Cardiac fibroblast (primary cell): Measurements from ENCODE around the gene CEBPG.
A peak's percentile ranks its signal among the peaks of the same experiment; 100 is the strongest.

Source experiments
- DNase-seq, 2 donors: peaks; one replicate each; pipeline versions ENCODE4 v3.0.0 to v3.0.0-alpha.2; 2010; ENCODE audit warnings: low read depth in 2 of 2
- H3K4me3 ChIP-seq, 2 donors: replicated peaks in 1 of 2; 1 replicate in 1 of 2; 2 replicates in 1 of 2; pipeline ENCODE4 v1.5.1; 2011; ENCODE audit warnings: low read depth in 2 of 2, low read length in 2 of 2, mild to moderate bottlenecking in 2 of 2, moderate library complexity in 1 of 2
- TF ChIP-seq, protein P1 (sequence below): IDR thresholded peaks from one replicate; pipeline ENCODE4 v1.5.1; 2011; ENCODE audit warnings: low read depth, mild to moderate bottlenecking, low read length, inconsistent platforms

CEBPG gene

DNA sequence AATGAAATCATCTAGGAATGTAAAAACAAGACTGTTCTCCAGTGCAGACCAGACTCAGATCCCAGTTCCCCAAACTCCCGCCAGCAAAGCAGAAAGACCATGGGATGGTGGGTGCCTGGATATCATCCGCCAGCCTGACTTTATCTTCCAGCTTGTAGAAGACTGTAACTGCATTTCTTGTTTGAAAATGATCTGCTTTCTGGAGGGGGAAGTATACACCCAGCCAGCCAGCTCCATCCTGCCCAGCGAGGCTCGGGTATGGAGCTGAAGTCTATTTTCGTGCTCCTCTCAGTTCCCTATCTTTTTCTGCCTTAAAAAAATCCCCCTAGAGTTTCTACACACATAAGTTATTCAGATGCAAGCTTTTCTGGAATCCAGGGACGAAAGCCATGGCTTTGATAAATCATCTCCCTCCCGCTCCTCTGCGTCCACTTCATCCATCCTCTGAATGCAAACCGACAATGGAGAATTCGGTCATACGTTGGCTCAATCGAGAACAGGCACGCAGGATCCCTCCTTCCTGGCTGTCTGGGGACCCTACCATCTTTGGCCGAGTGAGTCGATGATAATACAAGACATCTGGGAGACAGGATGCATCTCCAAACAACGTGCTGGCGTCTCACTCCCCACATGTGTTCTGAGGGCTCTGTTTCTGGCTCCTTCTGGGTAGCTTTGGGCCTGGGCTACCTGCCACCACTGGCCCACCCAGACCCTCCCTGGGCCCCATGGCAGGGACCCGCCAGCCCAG, 31.2 kb downstream of the CEBPG start:
- H3K4me3 ChIP-seq = no peak overlapping the region
- TF ChIP-seq, protein P1, sequence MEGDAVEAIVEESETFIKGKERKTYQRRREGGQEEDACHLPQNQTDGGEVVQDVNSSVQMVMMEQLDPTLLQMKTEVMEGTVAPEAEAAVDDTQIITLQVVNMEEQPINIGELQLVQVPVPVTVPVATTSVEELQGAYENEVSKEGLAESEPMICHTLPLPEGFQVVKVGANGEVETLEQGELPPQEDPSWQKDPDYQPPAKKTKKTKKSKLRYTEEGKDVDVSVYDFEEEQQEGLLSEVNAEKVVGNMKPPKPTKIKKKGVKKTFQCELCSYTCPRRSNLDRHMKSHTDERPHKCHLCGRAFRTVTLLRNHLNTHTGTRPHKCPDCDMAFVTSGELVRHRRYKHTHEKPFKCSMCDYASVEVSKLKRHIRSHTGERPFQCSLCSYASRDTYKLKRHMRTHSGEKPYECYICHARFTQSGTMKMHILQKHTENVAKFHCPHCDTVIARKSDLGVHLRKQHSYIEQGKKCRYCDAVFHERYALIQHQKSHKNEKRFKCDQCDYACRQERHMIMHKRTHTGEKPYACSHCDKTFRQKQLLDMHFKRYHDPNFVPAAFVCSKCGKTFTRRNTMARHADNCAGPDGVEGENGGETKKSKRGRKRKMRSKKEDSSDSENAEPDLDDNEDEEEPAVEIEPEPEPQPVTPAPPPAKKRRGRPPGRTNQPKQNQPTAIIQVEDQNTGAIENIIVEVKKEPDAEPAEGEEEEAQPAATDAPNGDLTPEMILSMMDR = no peak
- no peak for DNase-seq

DNA sequence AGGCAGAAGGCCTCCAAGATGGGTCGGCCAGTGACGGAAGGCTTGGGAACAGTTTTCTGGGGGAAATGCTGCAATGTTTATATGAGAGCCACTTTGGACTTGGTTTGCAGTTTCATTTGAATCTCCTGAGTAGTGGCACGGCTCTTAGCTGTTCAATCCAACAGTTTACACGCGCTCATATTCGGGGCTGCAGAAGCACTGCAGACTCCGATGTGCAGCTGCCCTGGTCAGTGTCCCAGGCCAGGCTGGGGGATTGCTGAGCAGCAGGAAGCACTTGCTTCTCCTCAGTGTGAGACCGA, 31.7 kb downstream of the CEBPG start:
- no peak for DNase-seq
- H3K4me3 ChIP-seq = no peak overlapping the region
- TF ChIP-seq, protein P1 = no peak

DNA sequence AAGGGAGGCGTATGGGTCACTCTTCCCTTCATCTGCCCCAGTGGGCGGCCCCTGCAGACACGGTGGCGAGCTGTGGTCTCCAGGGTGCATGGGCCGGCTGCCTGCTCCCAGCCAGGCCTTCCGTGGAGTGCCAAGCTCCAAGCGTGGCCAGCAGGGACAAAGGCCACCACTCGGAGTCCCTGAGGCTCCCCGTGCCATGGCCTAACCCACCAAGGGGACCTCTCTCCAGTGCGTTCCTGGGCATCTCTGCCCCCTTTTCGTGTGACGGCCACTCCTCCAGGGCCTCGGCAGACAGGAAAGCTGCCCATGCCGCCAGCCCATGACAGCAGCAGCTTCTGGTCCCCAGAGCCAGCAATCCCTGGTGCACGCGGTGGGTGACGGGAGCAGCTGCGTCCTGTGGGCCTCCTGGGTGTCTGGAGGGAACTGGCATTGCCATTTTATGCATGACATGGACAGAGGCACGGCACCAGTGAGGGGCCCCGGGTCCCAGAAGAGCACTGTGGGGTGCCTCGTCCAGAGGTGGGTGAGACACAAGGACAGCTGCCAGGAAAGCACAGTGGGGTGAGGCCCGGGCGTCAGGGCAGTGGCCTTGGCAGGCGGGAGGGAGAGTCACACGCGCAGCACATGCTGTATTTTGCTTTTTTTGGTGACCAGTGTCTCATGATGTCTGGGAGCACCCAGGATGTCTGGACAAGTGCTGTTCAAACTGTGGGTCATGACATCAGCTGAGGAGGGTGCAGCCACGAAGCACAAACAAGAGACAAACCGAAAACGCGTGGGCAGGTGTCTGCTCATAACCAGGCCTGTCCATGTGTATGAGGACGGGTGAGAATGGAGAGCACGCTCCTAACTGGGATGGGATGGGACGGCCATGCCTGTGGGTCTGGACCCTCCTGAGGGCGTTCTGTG, 32.3 kb downstream of the CEBPG start:
- DNase-seq = no peak
- H3K4me3 ChIP-seq = no peak overlapping the region
- TF ChIP-seq, protein P1 = no peak

GRCh38 chr19:33406521-33407139, 33.1 kb downstream of the CEBPG start:
- no peak overlapping the region for H3K4me3 ChIP-seq
- TF ChIP-seq, protein P1 = peak; percentile 95
- peak; percentile 62 to 63 for DNase-seq

DNA sequence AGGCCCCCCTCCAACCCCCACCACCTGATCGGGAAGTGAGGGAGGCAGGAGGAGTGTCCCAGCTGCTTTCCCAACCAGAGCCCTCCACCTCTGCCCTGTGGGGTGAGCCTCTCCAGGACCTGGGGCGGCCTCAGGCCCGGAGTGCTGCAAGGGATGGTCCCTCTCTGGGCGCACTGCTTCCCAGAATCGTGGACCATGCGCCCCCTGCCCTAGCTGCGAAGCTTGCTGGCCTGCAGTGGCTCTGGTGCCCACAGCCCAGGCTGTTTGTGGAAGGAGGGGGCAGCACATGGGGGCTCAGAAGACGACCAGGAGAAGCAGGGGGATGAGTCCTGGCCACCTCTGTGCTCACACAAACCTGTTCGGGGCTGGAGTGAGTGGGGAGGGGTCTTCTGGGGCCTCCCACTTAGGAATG, 33.6 kb downstream of the CEBPG start:
- no peak for DNase-seq
- TF ChIP-seq, protein P1 = no peak
- no peak overlapping the region for H3K4me3 ChIP-seq

GRCh38 chr19:33407716-33408115, 34.2 kb downstream of the CEBPG start:
- TF ChIP-seq, protein P1 = no peak
- H3K4me3 ChIP-seq = no peak overlapping the region
- DNase-seq = no peak
